CD14-positive monocyte (primary cell): ENCODE results near the gene UBAC1. TPM values are rescaled to one million over a fixed set of nuclear protein-coding genes. Genes with fewer than 3 reads are reported as not detected.
"Not testable (repeated sequence)": the region's sequence is repeated elsewhere in the genome, so short reads cannot be mapped to it uniquely, and the experiment has no call there.

Experiments
- DNase-seq, 3 donors: peaks; one replicate each; pipeline ENCODE4 v3.0.0-alpha.2; 2011 to 2022
- H2AFZ ChIP-seq: 2 replicates; pipeline ENCODE4 v1.6.0; 2012; ENCODE audit warnings: mild to moderate bottlenecking, low read depth, low read length, inconsistent platforms; ENCODE audit not compliant: insufficient read depth, poor library complexity, severe bottlenecking
- H3K27ac ChIP-seq, 2 donors: 1 replicate in 1 of 2; 2 replicates in 1 of 2; pipeline ENCODE4 v1.5.1; 2012 to 2013; ENCODE audit warnings: low read length in 2 of 2, control low read depth in 1 of 2, inconsistent platforms in 1 of 2, low read depth in 1 of 2, mild to moderate bottlenecking in 1 of 2
- H3K27me3 ChIP-seq, 2 donors: one replicate each; pipeline versions ENCODE4 v1.6.0 to v1.6.1; 2011 to 2013; ENCODE audit warnings: low read length in 2 of 2; ENCODE audit not compliant: control insufficient read depth in 2 of 2, insufficient read depth in 2 of 2
- H3K36me3 ChIP-seq, 2 donors: replicated peaks in 1 of 2; 1 replicate in 1 of 2; 2 replicates in 1 of 2; pipeline versions ENCODE4 v1.5.1 to v1.6.1; 2012 to 2013; ENCODE audit warnings: low read length in 2 of 2, control low read depth in 1 of 2, inconsistent platforms in 1 of 2, mild to moderate bottlenecking in 1 of 2; ENCODE audit not compliant: insufficient read depth in 2 of 2, control insufficient read depth in 1 of 2
- H3K4me1 ChIP-seq, 2 donors: 1 replicate in 1 of 2; 2 replicates in 1 of 2; pipeline versions ENCODE4 v1.5.1 to v1.6.1; 2012 to 2013; ENCODE audit warnings: low read length in 2 of 2, control low read depth in 1 of 2, inconsistent platforms in 1 of 2, mild to moderate bottlenecking in 1 of 2, moderate library complexity in 1 of 2; ENCODE audit not compliant: insufficient read depth in 2 of 2, control insufficient read depth in 1 of 2
- H3K4me2 ChIP-seq: replicated peaks from 2 replicates; pipeline ENCODE3; 2012; ENCODE audit warnings: low read length, moderate library complexity, mild to moderate bottlenecking; ENCODE audit not compliant: poor library complexity, severe bottlenecking; ENCODE audit errors: extremely low read depth
- H3K4me3 ChIP-seq, 3 experiments: fragments of 200-600 bp in 1 of 3; sonication (generic) in 1 of 3; replicated peaks in 1 of 3; 1 replicate in 2 of 3; 2 replicates in 1 of 3; pipeline ENCODE4 v1.5.1; 2011 to 2013; ENCODE audit warnings: low read length in 3 of 3, mild to moderate bottlenecking in 3 of 3, control low read depth in 2 of 3, low read depth in 2 of 3, inconsistent platforms in 1 of 3, moderate library complexity in 1 of 3
- H3K79me2 ChIP-seq: 2 replicates; pipeline ENCODE4 v1.6.0; 2012; ENCODE audit warnings: mild to moderate bottlenecking, control low read depth, inconsistent platforms, low read length, moderate library complexity; ENCODE audit not compliant: insufficient read depth
- H3K9ac ChIP-seq: 2 replicates; pipeline ENCODE4 v1.6.0; 2017; ENCODE audit warnings: low read length, mild to moderate bottlenecking; ENCODE audit not compliant: insufficient read depth, poor library complexity, severe bottlenecking
- H3K9me3 ChIP-seq, 2 donors: replicated peaks in 1 of 2; 1 replicate in 1 of 2; 2 replicates in 1 of 2; pipeline versions ENCODE4 v1.5.1 to v1.6.1; 2012 to 2013; ENCODE audit warnings: low read length in 2 of 2, control low read depth in 1 of 2; ENCODE audit not compliant: control insufficient read depth in 1 of 2, insufficient read depth in 1 of 2
- H4K20me1 ChIP-seq: 2 replicates; pipeline ENCODE4 v1.6.0; 2012; ENCODE audit warnings: mild to moderate bottlenecking, low read length, control low read depth, moderate library complexity; ENCODE audit not compliant: insufficient read depth
- H3K27ac Mint-ChIP-seq, 7 donors: one replicate each; pipeline ENCODE4 v1.8.0; 2020; ENCODE audit warnings: mild to moderate bottlenecking in 7 of 7, mixed read lengths in 7 of 7, moderate library complexity in 6 of 7, inconsistent platforms in 2 of 7
- H3K27me3 Mint-ChIP-seq, 3 donors: one replicate each; pipeline ENCODE4 v1.8.0; 2021 to 2022; ENCODE audit warnings: low read depth in 3 of 3, mild to moderate bottlenecking in 3 of 3, mixed read lengths in 3 of 3, moderate library complexity in 3 of 3, inconsistent platforms in 1 of 3
- H3K36me3 Mint-ChIP-seq, 2 donors: one replicate each; pipeline ENCODE4 v1.8.0; 2020; ENCODE audit warnings: mixed read lengths in 2 of 2, inconsistent platforms in 1 of 2, mild to moderate bottlenecking in 1 of 2
- H3K4me1 Mint-ChIP-seq: one replicate; pipeline ENCODE4 v1.8.0; 2020; ENCODE audit warnings: mild to moderate bottlenecking, mixed read lengths
- H3K4me3 Mint-ChIP-seq, 2 donors: one replicate each; pipeline ENCODE4 v1.8.0; 2020; ENCODE audit warnings: mild to moderate bottlenecking in 2 of 2, mixed read lengths in 2 of 2, moderate library complexity in 1 of 2
- H3K9me3 Mint-ChIP-seq, 7 donors: one replicate each; pipeline ENCODE4 v1.8.0; 2020 to 2022; ENCODE audit warnings: mixed read lengths in 7 of 7, mild to moderate bottlenecking in 6 of 7, moderate library complexity in 6 of 7, inconsistent platforms in 2 of 7
- CTCF ChIP-seq: fragments of 200-600 bp; IDR thresholded peaks from one replicate; pipeline ENCODE4 v1.8.0; 2022; ENCODE audit warnings: antibody characterized with exemption, mild to moderate bottlenecking
- WGBS: methylation state at CpG from one replicate; pipeline ENCODE4 v1.1.5; 2013; ENCODE audit warnings: missing lambda C conversion rate; ENCODE audit not compliant: insufficient coverage; 5-methylcytosine and 5-hydroxymethylcytosine counted together
- intact Hi-C, 2 donors: fragments of 100-400 bp; cut with micrococcal nuclease; formaldehyde crosslinking; loops; one replicate each; pipeline versions ENCODE4 v1.15.0 to v1.15.1; 2023
- polyA plus RNA-seq, 3 donors: library from polyadenylated mRNA; depleted of rRNA in 1 of 3; unstranded in 2 of 3; stranded (reverse) in 1 of 3; fragments of 300-500 nt in 2 of 3; fragments of >200 nt in 1 of 3; fragmentation: Illumina TruSeq in 2 of 3; gene quantifications; 1 replicate in 2 of 3; 2 replicates in 1 of 3; pipeline ENCODE4 v1.2.3, GENCODE V29; 2012 to 2021

The UBAC1 gene
- polyA plus RNA-seq, 3 donors = 35.8 to 63.1 (median 52.5) TPM

GRCh38 chr9:135944444-135945252 lies 16.5 kb downstream of the UBAC1 start:
- Mint-ChIP-seq H3K36me3 (peaks cover 89 to 97% of the 10 kb centered on the region in 2 donors), H3K9me3 (no peaks in the 10 kb centered on the region), H3K27me3 (no peaks in the 10 kb centered on the region), H3K27ac (no peak overlapping the region), H3K4me1 (no peaks in the 10 kb centered on the region), H3K4me3 (no peak overlapping the region)
- H3K4me1 ChIP-seq = no peaks in the 10 kb centered on the region
- peaks cover 79 to 99% of the 10 kb centered on the region in 2 donors for H3K36me3 ChIP-seq
- H3K4me3 ChIP-seq = no peak overlapping the region
- H3K79me2 ChIP-seq = no peaks in the 10 kb centered on the region
- no peaks in the 10 kb centered on the region for H3K27me3 ChIP-seq
- H4K20me1 ChIP-seq = peaks cover 77% of the 10 kb centered on the region
- intact Hi-C loops = no loop called here
- H2AFZ ChIP-seq = no peak overlapping the region
- H3K4me2 ChIP-seq = no peak overlapping the region
- no peaks in the 10 kb centered on the region for H3K9me3 ChIP-seq
- 79% methylated on average over 29 of the region's 36 CpGs for WGBS
- no peak for DNase-seq
- TF ChIP-seq CTCF = no peak
- H3K9ac ChIP-seq = no peak overlapping the region
- H3K27ac ChIP-seq = no peak overlapping the region

GRCh38 chr9:135943604-135944003 lies 17.6 kb downstream of the UBAC1 start:
- H3K36me3 ChIP-seq = peaks cover 83 to 99% of the 10 kb centered on the region in 2 donors
- H3K27ac Mint-ChIP-seq, H3K79me2 ChIP-seq, H3K4me3 ChIP-seq, H3K4me2 ChIP-seq, H3K4me1 ChIP-seq, H3K4me3 Mint-ChIP-seq, H3K9me3 Mint-ChIP-seq, H3K9ac ChIP-seq, H3K27ac ChIP-seq, H3K9me3 ChIP-seq, H3K4me1 Mint-ChIP-seq, H3K27me3 ChIP-seq, DNase-seq, intact Hi-C loops, H3K27me3 Mint-ChIP-seq, H2AFZ ChIP-seq: not testable (repeated sequence)
- H4K20me1 ChIP-seq = peaks cover 76% of the 10 kb centered on the region
- WGBS = no CpG with 5 or more reads among the region's 6 CpGs
- peaks cover 87 to 97% of the 10 kb centered on the region in 2 donors for H3K36me3 Mint-ChIP-seq
